Osteocyte (in vitro differentiated cells): Measurements from ENCODE around the gene CES2. TPM values are rescaled to one million over a fixed set of nuclear protein-coding genes. Genes with fewer than 3 reads are reported as not detected.

Source experiments
- DNase-seq: peaks from one replicate; pipeline ENCODE4 v3.0.0; 2021; ENCODE audit warnings: mixed read lengths; ENCODE audit not compliant: unreplicated experiment; ENCODE audit errors: extremely low spot score
- H3K27ac Mint-ChIP-seq: one replicate; pipeline ENCODE4 v1.8.0; 2021; ENCODE audit warnings: mild to moderate bottlenecking, mixed read lengths; ENCODE audit not compliant: unreplicated experiment
- H3K27me3 Mint-ChIP-seq: one replicate; pipeline ENCODE4 v1.8.0; 2021; ENCODE audit warnings: mixed read lengths; ENCODE audit not compliant: unreplicated experiment
- H3K36me3 Mint-ChIP-seq: one replicate; pipeline ENCODE4 v1.8.0; 2021; ENCODE audit warnings: mixed read lengths; ENCODE audit not compliant: unreplicated experiment
- H3K4me1 Mint-ChIP-seq: one replicate; pipeline ENCODE4 v1.8.0; 2021; ENCODE audit warnings: mixed read lengths; ENCODE audit not compliant: unreplicated experiment
- H3K4me3 Mint-ChIP-seq: one replicate; pipeline ENCODE4 v1.8.0; 2021; ENCODE audit warnings: mild to moderate bottlenecking, moderate library complexity, mixed read lengths; ENCODE audit not compliant: unreplicated experiment
- H3K9me3 Mint-ChIP-seq: one replicate; pipeline ENCODE4 v1.8.0; 2021; ENCODE audit warnings: mixed read lengths; ENCODE audit not compliant: unreplicated experiment
- total RNA-seq: library from RNA; stranded (reverse); gene quantifications from 2 replicates; pipeline ENCODE4 v1.2.1, GENCODE V29; 2021
- TF ChIP-seq, protein P1 (sequence below): fragments of 200-600 bp; sonication (generic); IDR thresholded peaks from 2 replicates; pipeline ENCODE4 v1.5.0; 2021; ENCODE audit warnings: antibody characterized with exemption, mild to moderate bottlenecking, moderate library complexity

CES2 gene
- total RNA-seq, 1 donor from 2014 or later, result 38.6 TPM

DNA sequence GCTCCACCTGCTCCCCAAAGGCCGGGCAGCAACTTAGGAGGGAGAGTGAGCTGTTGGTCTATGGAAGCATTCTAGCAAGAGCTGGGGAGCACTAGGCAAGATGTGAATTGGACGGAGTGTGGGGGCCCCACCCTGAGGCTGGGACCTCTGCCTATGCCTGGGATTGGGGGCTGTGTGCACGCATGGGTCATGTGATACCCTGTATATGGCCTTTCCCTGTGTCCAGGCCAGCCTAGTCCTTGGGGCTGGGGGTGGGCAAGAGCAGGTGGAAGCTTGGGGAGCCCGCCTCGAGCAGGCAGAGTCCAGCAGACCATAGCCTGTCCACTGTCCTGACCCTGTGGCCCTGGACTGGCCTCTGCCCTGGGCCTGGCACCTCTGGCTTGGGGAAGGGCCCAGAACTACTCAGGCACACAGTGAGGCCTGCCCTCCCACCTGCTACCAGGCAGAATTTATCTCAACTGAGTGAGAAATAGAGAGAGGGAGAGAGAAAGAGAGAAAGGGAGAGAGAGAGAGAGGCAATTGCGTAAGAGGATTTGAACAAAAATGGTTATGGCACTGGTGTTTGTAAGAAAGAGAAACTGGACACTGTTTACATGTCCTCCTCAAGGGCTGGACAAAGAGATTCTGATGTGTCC is 35.9 kb upstream of the CES2 start:
- Mint-ChIP-seq H3K4me3 (no peak overlapping the region), H3K27me3 (no peaks in the 10 kb centered on the region), H3K27ac (peak overlapping the region; percentile 52), H3K9me3 (no peaks in the 10 kb centered on the region), H3K36me3 (no peaks in the 10 kb centered on the region), H3K4me1 (peaks cover 12% of the 10 kb centered on the region)
- TF ChIP-seq, protein P1, sequence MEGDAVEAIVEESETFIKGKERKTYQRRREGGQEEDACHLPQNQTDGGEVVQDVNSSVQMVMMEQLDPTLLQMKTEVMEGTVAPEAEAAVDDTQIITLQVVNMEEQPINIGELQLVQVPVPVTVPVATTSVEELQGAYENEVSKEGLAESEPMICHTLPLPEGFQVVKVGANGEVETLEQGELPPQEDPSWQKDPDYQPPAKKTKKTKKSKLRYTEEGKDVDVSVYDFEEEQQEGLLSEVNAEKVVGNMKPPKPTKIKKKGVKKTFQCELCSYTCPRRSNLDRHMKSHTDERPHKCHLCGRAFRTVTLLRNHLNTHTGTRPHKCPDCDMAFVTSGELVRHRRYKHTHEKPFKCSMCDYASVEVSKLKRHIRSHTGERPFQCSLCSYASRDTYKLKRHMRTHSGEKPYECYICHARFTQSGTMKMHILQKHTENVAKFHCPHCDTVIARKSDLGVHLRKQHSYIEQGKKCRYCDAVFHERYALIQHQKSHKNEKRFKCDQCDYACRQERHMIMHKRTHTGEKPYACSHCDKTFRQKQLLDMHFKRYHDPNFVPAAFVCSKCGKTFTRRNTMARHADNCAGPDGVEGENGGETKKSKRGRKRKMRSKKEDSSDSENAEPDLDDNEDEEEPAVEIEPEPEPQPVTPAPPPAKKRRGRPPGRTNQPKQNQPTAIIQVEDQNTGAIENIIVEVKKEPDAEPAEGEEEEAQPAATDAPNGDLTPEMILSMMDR, result no peak
- no peak for DNase-seq

DNA sequence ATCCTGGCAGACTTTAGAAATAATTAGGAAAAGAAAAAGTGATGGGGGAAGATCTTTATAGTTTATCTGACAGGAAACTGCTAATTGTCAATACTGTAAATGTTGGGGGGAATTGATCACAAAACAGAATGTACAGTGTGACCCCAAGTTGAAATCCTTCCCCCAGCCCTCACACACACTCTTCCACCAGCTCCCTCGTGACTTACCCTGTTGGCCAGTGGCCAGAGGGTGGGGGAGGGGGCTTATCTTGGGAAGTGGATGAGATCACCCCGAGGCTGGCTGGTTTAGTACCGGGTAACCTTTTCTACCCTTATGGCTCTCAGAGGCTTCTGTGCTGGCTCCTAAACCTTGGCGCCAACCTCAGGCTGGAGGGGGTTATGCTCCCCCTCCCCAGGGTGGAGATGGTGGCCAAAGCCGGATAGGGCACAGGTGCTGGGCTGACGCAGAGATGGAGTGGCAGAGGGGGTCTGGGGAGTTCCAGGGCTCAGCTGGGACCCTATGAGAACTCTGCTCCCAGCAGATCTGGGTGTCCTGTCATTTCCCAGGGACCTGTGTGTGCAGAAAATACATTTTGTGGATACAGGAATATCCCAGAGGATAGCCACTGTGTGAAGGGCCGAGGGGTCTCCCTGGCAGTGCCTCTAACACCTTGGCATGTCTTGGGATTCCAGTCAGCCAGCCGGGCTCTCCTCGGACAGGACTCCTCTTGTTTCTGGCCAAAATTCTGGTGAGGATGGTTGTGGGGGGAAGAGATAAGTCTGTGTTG is 35.2 kb upstream of the CES2 start:
- H3K36me3 Mint-ChIP-seq, result no peaks in the 10 kb centered on the region
- peak overlapping the region; percentile 52 for H3K27ac Mint-ChIP-seq
- no peaks in the 10 kb centered on the region for H3K27me3 Mint-ChIP-seq
- TF ChIP-seq, protein P1, result no peak
- H3K9me3 Mint-ChIP-seq, result no peaks in the 10 kb centered on the region
- H3K4me1 Mint-ChIP-seq, result peaks cover 16% of the 10 kb centered on the region
- no peak overlapping the region for H3K4me3 Mint-ChIP-seq
- DNase-seq, result no peak

- H3K4me1 Mint-ChIP-seq, result peaks cover 17% of the 10 kb centered on the region
- no peak for DNase-seq
- TF ChIP-seq, protein P1, result no peak
These were observed 34.4 kb upstream of the CES2 start for GRCh38 chr16:66900721-66901441.

GRCh38 chr16:66901626-66902025 is 33.7 kb upstream of the CES2 start:
- H3K4me1 Mint-ChIP-seq, result peaks cover 17% of the 10 kb centered on the region
- H3K27me3 Mint-ChIP-seq, result peaks cover 2% of the 10 kb centered on the region
- no peak overlapping the region for H3K27ac Mint-ChIP-seq
- H3K9me3 Mint-ChIP-seq, result no peaks in the 10 kb centered on the region
- H3K36me3 Mint-ChIP-seq, result no peaks in the 10 kb centered on the region
- TF ChIP-seq, protein P1, result no peak
- no peak overlapping the region for H3K4me3 Mint-ChIP-seq
- DNase-seq, result no peak

More at GRCh38 chr16:66900721-66901441, 34.4 kb upstream of the CES2 start:
- Mint-ChIP-seq H3K4me3 (no peak overlapping the region), H3K36me3 (no peaks in the 10 kb centered on the region), H3K9me3 (no peaks in the 10 kb centered on the region), H3K27me3 (no peaks in the 10 kb centered on the region), H3K27ac (no peak overlapping the region)
